Vagina (tissue), 2 donors: Measurements from ENCODE around the gene AK6.

Experiments used
- CTCF ChIP-seq, 3 experiments: fragments of 450-650 bp in 2 of 3; fragments of 200-600 bp in 1 of 3; sonication (generic) in 1 of 3; IDR thresholded peaks; one replicate each; pipeline ENCODE4 v1.5.1; 2017 to 2019; ENCODE audit warnings: antibody characterized with exemption in 3 of 3, mild to moderate bottlenecking in 2 of 3, moderate library complexity in 2 of 3
- POLR2A ChIP-seq, 2 donors: fragments of 450-650 bp; IDR thresholded peaks; one replicate each; pipeline ENCODE4 v1.6.1; 2017; ENCODE audit warnings: antibody characterized with exemption in 2 of 2, mild to moderate bottlenecking in 2 of 2, moderate library complexity in 2 of 2
- POLR2AphosphoS5 ChIP-seq, 2 donors: sonication (generic); formaldehyde crosslinking; IDR thresholded peaks; one replicate each; pipeline ENCODE4 v1.9.0; 2017; ENCODE audit warnings: antibody characterized with exemption in 2 of 2, mild to moderate bottlenecking in 2 of 2, low read depth in 1 of 2; ENCODE audit not compliant: insufficient read depth in 1 of 2

GRCh38 chr5:69305512-69305911 lies 63.8 kb downstream of the AK6 start:
- TF ChIP-seq CTCF (IDR thresholded peaks at IDR 0.05) (no peak), POLR2AphosphoS5 (IDR thresholded peaks at IDR 0.05; ENCODE audit: insufficient read depth in 1 of 2, low read depth in 1 of 2) (no peak), POLR2A (IDR thresholded peaks at IDR 0.05) (no peak)
